Measurements from ENCODE around the gene DDX42. TPM values are rescaled to one million over a fixed set of nuclear protein-coding genes. Genes with fewer than 3 reads are reported as not detected.
A peak's percentile ranks its signal among the peaks of the same experiment; 100 is the strongest.

Gene DDX42
- total RNA-seq, 3 donors from 2014 or later = 86.1 to 137 (median 89.9) TPM

DNA sequence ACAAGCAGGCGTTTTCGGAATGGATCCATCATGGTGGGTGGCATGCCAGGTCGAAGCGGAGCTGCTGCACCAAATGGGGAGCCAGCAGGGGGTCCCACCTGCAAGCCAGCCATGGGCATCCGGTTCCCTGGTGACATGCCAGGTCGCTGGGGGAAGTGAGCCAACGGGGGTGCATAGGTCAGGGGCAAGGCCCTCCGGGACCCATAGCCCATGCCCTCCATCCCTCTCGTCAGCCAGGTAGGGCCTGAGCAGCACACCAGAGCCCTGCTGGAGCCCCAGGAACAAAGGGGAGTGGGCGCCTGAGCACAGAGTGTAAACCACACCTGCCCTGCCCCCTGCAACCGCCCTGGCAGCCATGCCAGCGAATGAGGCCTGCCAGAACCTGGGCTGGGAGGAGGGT lies 63.5 kb downstream of the DDX42 start:
- Histone ChIP-seq H3K36me3 (ENCODE audit: low read depth) (peaks cover 20% of the 10 kb centered on the region), H3K9me3 (no peaks in the 10 kb centered on the region), H3K4me1 (ENCODE audit: low read depth) (peaks cover 31% of the 10 kb centered on the region), H3K4me3 (no peak overlapping the region)
- intact Hi-C loops (cut with DNase I, micrococcal nuclease) = no loop called here
- DNase-seq (no peak), ATAC-seq (no peak)
- TF ChIP-seq CTCF (IDR thresholded peaks at IDR 0.05) = no peak

DNA sequence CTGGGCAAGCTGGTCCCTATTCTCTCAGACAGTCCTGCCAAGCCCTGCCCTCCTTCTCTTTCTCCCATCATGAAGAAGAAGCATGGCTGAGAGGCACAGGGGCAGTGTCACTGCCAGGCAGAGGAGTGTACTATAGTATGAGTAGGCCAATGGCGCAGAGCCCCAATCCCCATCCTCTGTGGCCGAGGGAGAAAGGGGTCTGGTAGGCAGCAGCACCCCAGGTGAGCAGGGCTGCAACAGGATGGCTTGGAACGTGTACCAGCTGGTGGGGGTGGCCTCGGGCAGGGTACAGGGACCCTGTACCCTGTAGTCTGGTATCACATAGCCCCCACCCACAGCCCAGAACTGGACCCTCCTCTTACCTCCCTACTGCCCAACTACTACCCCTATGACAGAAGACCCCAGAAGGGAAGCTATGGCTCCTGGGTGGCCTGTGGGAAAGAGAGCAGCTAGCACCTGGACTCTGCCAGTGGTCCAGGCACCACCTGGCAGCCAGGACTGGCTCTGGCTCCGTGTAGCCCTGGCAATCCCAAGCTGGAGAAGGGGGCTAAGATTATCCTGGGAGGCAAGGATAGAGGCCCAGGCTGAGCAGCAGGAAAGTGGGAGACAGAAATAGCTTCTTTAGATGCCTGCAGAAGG lies 64.1 kb downstream of the DDX42 start:
- intact Hi-C loops (cut with DNase I, micrococcal nuclease) = no loop called here
- DNase-seq = no peak
- Histone ChIP-seq H3K4me3 (no peak overlapping the region), H3K9me3 (no peaks in the 10 kb centered on the region), H3K4me1 (ENCODE audit: low read depth) (peaks cover 31% of the 10 kb centered on the region), H3K36me3 (ENCODE audit: low read depth) (peaks cover 20% of the 10 kb centered on the region)
- TF ChIP-seq CTCF (IDR thresholded peaks at IDR 0.05) = no peak
- ATAC-seq = no peak

- intact Hi-C loops (cut with DNase I, micrococcal nuclease) = no loop called here
- DNase-seq = peak; percentile 55 to 84 (median 75)
- Histone ChIP-seq H3K36me3 (ENCODE audit: low read depth) (peaks cover 16% of the 10 kb centered on the region), H3K4me1 (ENCODE audit: low read depth) (peaks cover 33% of the 10 kb centered on the region), H3K9me3 (no peaks in the 10 kb centered on the region), H3K4me3 (no peak overlapping the region)
- TF ChIP-seq CTCF (IDR thresholded peaks at IDR 0.05) = no peak
- ATAC-seq = no peak
Measured at GRCh38 chr17:63838631-63839171, 64.7 kb downstream of the DDX42 start.

- peaks cover 5% of the 10 kb centered on the region for H3K36me3 ChIP-seq (ENCODE audit: low read depth)
- intact Hi-C loops (cut with DNase I, micrococcal nuclease) = no loop called here
- no peak for TF ChIP-seq CTCF (IDR thresholded peaks at IDR 0.05)
- H3K4me3 ChIP-seq = no peak overlapping the region
- no peaks in the 10 kb centered on the region for H3K9me3 ChIP-seq
- peaks cover 36% of the 10 kb centered on the region for H3K4me1 ChIP-seq (ENCODE audit: low read depth)
- ATAC-seq = no peak
- DNase-seq = no peak
Measured at GRCh38 chr17:63840591-63841349, 66.8 kb downstream of the DDX42 start.

DNA sequence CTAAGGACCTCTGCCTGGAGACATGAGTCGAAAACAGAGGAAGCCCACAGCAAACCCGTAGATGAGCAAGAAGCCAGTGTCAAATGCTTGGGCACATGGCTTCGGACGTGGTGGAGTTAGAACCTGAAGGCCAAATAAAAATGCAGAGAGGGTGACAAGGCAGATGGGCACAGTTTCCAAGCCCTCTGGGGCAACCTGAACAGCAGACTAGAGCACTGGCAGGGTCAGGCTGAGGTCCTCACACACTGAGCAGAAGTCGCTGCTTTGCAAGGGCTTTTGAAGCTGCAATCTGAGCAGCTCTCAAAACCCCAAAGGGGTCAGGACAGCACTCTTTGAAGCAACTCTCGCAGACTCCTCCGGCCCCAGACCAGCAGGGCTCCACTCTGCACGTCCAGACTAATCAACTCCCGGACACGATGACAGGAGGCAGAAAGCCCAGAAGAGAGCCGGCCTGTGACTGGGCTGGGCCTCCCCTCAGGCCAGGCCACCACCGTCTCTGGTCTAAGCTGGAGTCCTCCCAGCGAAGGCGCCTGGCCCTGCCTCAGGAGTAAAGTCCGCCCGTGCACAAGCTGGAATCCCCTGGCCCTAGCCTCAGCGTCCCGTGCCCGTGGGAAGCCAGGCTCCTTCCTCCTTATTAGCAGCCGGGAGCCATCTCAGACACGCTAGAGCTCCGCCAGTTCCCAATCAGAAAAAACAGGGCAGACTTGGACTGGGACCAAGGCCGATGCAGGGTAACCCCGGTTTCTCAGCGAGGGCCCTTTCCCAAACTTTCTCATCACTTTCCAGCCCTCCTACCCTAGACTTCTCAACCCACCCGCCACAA lies 67.6 kb downstream of the DDX42 start:
- ATAC-seq = peak; percentile 32
- intact Hi-C loops (cut with DNase I, micrococcal nuclease) = no loop called here
- no peak for TF ChIP-seq CTCF (IDR thresholded peaks at IDR 0.05)
- DNase-seq = peak; percentile 72 to 85 (median 79)
- Histone ChIP-seq H3K9me3 (no peaks in the 10 kb centered on the region), H3K36me3 (ENCODE audit: low read depth) (peaks cover 5% of the 10 kb centered on the region), H3K4me1 (ENCODE audit: low read depth) (peaks cover 36% of the 10 kb centered on the region), H3K4me3 (peak overlapping the region; percentile 85)
